OCI-LY3 (cell line): Measurements from ENCODE around the gene LIFR.

Experiments
- H2AFZ ChIP-seq: fragments of 200-600, 300-600 bp; shearing (Covaris generic); 2 replicates; pipeline ENCODE4 v1.6.0; 2014; ENCODE audit warnings: antibody characterized with exemption, low read depth, low read length
- H3K27ac ChIP-seq: fragments of 200-600, 300-600 bp; sonication (generic); 2 replicates; pipeline ENCODE4 v1.5.1; 2014; ENCODE audit warnings: mild to moderate bottlenecking, low read length, moderate library complexity, mixed read lengths
- H3K27me3 ChIP-seq: fragments of 200-600, 300-600 bp; sonication (generic); 2 replicates; pipeline ENCODE4 v1.6.1; 2014; ENCODE audit warnings: low read depth, low read length, mixed read lengths
- H3K36me3 ChIP-seq: fragments of 200-600, 300-600 bp; sonication (generic); replicated peaks from 2 replicates; pipeline ENCODE3; 2014; ENCODE audit warnings: low read depth, low read length, mixed read lengths
- H3K4me1 ChIP-seq: fragments of 300-600, 200-600 bp; sonication (generic); 2 replicates; pipeline ENCODE4 v1.6.1; 2014; ENCODE audit warnings: low read length, mixed read lengths
- H3K4me2 ChIP-seq: fragments of 200-600, 300-600 bp; sonication (generic); 2 replicates; pipeline ENCODE4 v1.6.1; 2014; ENCODE audit warnings: low read length, mixed read lengths
- H3K4me3 ChIP-seq: fragments of 300-600, 200-600 bp; sonication (generic); 2 replicates; pipeline ENCODE4 v1.5.1; 2014; ENCODE audit warnings: antibody characterized with exemption, mild to moderate bottlenecking, low read length, moderate library complexity
- H3K79me2 ChIP-seq: fragments of 300-600, 200-600 bp; shearing (Covaris generic); 2 replicates; pipeline ENCODE4 v1.6.1; 2014; ENCODE audit warnings: mild to moderate bottlenecking, low read length, mixed read lengths
- H3K9ac ChIP-seq: fragments of 300-600, 200-600 bp; shearing (Covaris generic); 2 replicates; pipeline ENCODE4 v1.6.0; 2014; ENCODE audit warnings: mild to moderate bottlenecking, low read length, moderate library complexity
- H3K9me3 ChIP-seq: fragments of 200-600, 300-600 bp; shearing (Covaris generic); 2 replicates; pipeline ENCODE4 v1.6.1; 2014; ENCODE audit warnings: low read length, mixed read lengths; ENCODE audit not compliant: insufficient read depth
- H4K20me1 ChIP-seq: fragments of 200-600, 300-600 bp; sonication (generic); 2 replicates; pipeline ENCODE4 v1.6.1; 2016; ENCODE audit warnings: low read length, mixed read lengths; ENCODE audit not compliant: insufficient read depth
- EZH2phosphoT487 ChIP-seq: fragments of 200-600 bp; shearing (Covaris generic); IDR thresholded peaks from 2 replicates; pipeline ENCODE4 v1.6.1; 2018; ENCODE audit warnings: antibody characterized with exemption, mixed run types, low read depth
- TF ChIP-seq, protein P1 (sequence below): fragments of 200-600, 300-600 bp; sonication (generic); IDR thresholded peaks from 2 replicates; pipeline ENCODE4 v1.5.1; 2014; ENCODE audit warnings: antibody characterized with exemption, low read length, low read depth

LIFR gene

DNA sequence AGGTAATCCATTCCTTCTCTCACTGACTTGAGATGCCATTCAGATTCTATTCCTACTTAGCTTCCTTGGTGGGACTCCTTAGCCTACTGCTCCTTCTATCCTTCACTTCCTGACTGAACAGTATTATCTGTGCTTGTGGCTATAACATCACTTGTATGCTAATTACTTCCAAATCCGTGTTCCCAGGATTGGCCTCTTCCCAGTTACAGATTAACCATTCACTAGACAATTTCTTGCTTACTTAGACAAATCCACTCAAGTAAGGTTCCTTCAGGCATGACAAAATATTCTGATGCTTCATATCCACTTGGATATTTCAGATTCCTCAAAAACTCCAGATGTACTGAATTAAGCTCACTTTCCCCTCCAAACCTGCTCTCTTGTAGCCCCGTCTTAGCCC is 18.3 kb downstream of the LIFR start:
- Histone ChIP-seq H2AFZ (no peak overlapping the region), H4K20me1 (no peaks in the 10 kb centered on the region), H3K36me3 (no peaks in the 10 kb centered on the region), H3K9ac (no peak overlapping the region), H3K9me3 (no peaks in the 10 kb centered on the region), H3K4me1 (no peaks in the 10 kb centered on the region), H3K4me2 (no peak overlapping the region), H3K27ac (no peak overlapping the region), H3K27me3 (peaks cover 12% of the 10 kb centered on the region; the same call in 1 of the 2 replicates), H3K4me3 (no peak overlapping the region), H3K79me2 (no peaks in the 10 kb centered on the region)
- no peak for TF ChIP-seq EZH2phosphoT487
- TF ChIP-seq, protein P1, sequence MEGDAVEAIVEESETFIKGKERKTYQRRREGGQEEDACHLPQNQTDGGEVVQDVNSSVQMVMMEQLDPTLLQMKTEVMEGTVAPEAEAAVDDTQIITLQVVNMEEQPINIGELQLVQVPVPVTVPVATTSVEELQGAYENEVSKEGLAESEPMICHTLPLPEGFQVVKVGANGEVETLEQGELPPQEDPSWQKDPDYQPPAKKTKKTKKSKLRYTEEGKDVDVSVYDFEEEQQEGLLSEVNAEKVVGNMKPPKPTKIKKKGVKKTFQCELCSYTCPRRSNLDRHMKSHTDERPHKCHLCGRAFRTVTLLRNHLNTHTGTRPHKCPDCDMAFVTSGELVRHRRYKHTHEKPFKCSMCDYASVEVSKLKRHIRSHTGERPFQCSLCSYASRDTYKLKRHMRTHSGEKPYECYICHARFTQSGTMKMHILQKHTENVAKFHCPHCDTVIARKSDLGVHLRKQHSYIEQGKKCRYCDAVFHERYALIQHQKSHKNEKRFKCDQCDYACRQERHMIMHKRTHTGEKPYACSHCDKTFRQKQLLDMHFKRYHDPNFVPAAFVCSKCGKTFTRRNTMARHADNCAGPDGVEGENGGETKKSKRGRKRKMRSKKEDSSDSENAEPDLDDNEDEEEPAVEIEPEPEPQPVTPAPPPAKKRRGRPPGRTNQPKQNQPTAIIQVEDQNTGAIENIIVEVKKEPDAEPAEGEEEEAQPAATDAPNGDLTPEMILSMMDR = no peak

GRCh38 chr5:38537505-38537904 is 18.9 kb downstream of the LIFR start:
- Histone ChIP-seq H3K9me3 (no peaks in the 10 kb centered on the region), H3K36me3 (no peaks in the 10 kb centered on the region), H3K9ac (no peak overlapping the region), H4K20me1 (no peaks in the 10 kb centered on the region), H3K79me2 (no peaks in the 10 kb centered on the region), H3K27me3 (peaks cover 12% of the 10 kb centered on the region; the same call in 1 of the 2 replicates), H3K27ac (no peak overlapping the region), H3K4me3 (no peak overlapping the region), H2AFZ (no peak overlapping the region), H3K4me1 (no peaks in the 10 kb centered on the region), H3K4me2 (no peak overlapping the region)
- TF ChIP-seq, protein P1 = no peak
- no peak for TF ChIP-seq EZH2phosphoT487

DNA sequence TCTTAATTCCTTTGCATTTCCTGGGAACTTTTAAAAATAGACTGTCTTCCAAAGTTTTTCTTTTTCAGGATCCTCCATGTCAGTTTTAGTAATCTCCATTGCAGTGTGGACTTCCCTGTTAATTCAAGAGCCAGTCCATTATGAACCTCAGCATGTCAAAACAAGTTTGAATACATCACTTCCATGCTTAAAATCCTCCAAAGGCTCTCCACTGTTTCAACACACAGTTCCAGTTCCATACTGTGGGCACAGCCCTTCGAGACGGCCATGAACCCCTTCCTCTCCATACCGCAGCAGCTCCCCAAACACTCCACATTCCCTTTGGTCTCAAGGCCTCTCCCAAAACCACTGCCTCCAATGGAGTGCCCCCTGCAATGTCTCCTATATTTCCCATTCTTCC is 19.5 kb downstream of the LIFR start:
- Histone ChIP-seq H3K27ac (no peak overlapping the region), H3K9me3 (no peaks in the 10 kb centered on the region), H3K79me2 (no peaks in the 10 kb centered on the region), H3K9ac (no peak overlapping the region), H2AFZ (no peak overlapping the region), H3K4me3 (no peak overlapping the region), H3K27me3 (peaks cover 12% of the 10 kb centered on the region; the same call in 1 of the 2 replicates), H4K20me1 (no peaks in the 10 kb centered on the region), H3K4me2 (no peak overlapping the region), H3K36me3 (no peaks in the 10 kb centered on the region), H3K4me1 (no peaks in the 10 kb centered on the region)
- TF ChIP-seq, protein P1 = no peak
- no peak for TF ChIP-seq EZH2phosphoT487

- Histone ChIP-seq H3K79me2 (no peaks in the 10 kb centered on the region), H2AFZ (no peak overlapping the region), H4K20me1 (no peaks in the 10 kb centered on the region), H3K4me1 (no peaks in the 10 kb centered on the region), H3K4me3 (no peak overlapping the region), H3K9ac (no peak overlapping the region), H3K27ac (no peak overlapping the region), H3K4me2 (no peak overlapping the region), H3K9me3 (no peaks in the 10 kb centered on the region), H3K27me3 (peaks cover 12% of the 10 kb centered on the region; the same call in 1 of the 2 replicates), H3K36me3 (no peaks in the 10 kb centered on the region)
- TF ChIP-seq, protein P1 = no peak
- no peak for TF ChIP-seq EZH2phosphoT487
Observed at GRCh38 chr5:38535845-38536244, 20.6 kb downstream of the LIFR start.
